ENCODE measurements around the gene ARFGAP2.

Gene ARFGAP2

GRCh38 chr11:47187723-47188122 lies 11.0 kb upstream of the ARFGAP2 start:
- no peak for DNase-seq (ENCODE audit: low read depth in 2 of 3, low spot score in 2 of 3)

- peak in 1 of 3 experiments; percentile 32 for DNase-seq (ENCODE audit: low read depth in 2 of 3, low spot score in 2 of 3)
These were observed 10.3 kb upstream of the ARFGAP2 start for GRCh38 chr11:47186700-47187695.

GRCh38 chr11:47186076-47186699 lies 9.5 kb upstream of the ARFGAP2 start, which contains the start of gene PACSIN3:
Gene PACSIN3, minus strand, starts transcription at chr11:47186434. Its CDS starts 3,707 bp downstream, at chr11:47182727.
- no peak for DNase-seq (ENCODE audit: low read depth in 2 of 3, low spot score in 2 of 3)

GRCh38 chr11:47185305-47186075 lies 8.8 kb upstream of the ARFGAP2 start:
- no peak for DNase-seq (ENCODE audit: low read depth in 2 of 3, low spot score in 2 of 3)

GRCh38 chr11:47184711-47185304 lies 8.1 kb upstream of the ARFGAP2 start:
- no peak for DNase-seq (ENCODE audit: low read depth in 2 of 3, low spot score in 2 of 3)

GRCh38 chr11:47183969-47184368 lies 7.3 kb upstream of the ARFGAP2 start:
- no peak for DNase-seq (ENCODE audit: low read depth in 2 of 3, low spot score in 2 of 3)

- DNase-seq (ENCODE audit: low read depth in 2 of 3, low spot score in 2 of 3) = no peak
These were observed 6.6 kb upstream of the ARFGAP2 start for GRCh38 chr11:47183031-47183856.

- no peak for DNase-seq (ENCODE audit: low read depth in 2 of 3, low spot score in 2 of 3)
These were observed 5.7 kb upstream of the ARFGAP2 start for GRCh38 chr11:47182380-47182779.

GRCh38 chr11:47181271-47181670 lies 4.6 kb upstream of the ARFGAP2 start:
- DNase-seq (ENCODE audit: low read depth in 2 of 3, low spot score in 2 of 3) = no peak

GRCh38 chr11:47180006-47180787 lies 3.5 kb upstream of the ARFGAP2 start:
- DNase-seq (ENCODE audit: low read depth in 2 of 3, low spot score in 2 of 3) = no peak

GRCh38 chr11:47179655-47179991 lies 2.9 kb upstream of the ARFGAP2 start:
- no peak for DNase-seq (ENCODE audit: low read depth in 2 of 3, low spot score in 2 of 3)

GRCh38 chr11:47178737-47179654 lies 2.3 kb upstream of the ARFGAP2 start:
- no peak for DNase-seq (ENCODE audit: low read depth in 2 of 3, low spot score in 2 of 3)

GRCh38 chr11:47178316-47178715 lies 1.6 kb upstream of the ARFGAP2 start:
- no peak for DNase-seq (ENCODE audit: low read depth in 2 of 3, low spot score in 2 of 3)

- no peak for DNase-seq (ENCODE audit: low read depth in 2 of 3, low spot score in 2 of 3)
These were observed 1.2 kb upstream of the ARFGAP2 start for GRCh38 chr11:47177846-47178245.

GRCh38 chr11:47177229-47177845 lies 658 bp upstream of the ARFGAP2 start:
- no peak for DNase-seq (ENCODE audit: low read depth in 2 of 3, low spot score in 2 of 3)

- DNase-seq (ENCODE audit: low read depth in 2 of 3, low spot score in 2 of 3) = no peak
These were observed 842 bp downstream of the ARFGAP2 start for GRCh38 chr11:47175746-47176327.

GRCh38 chr11:47172740-47173336 lies 3.8 kb downstream of the ARFGAP2 start:
- no peak for DNase-seq (ENCODE audit: low read depth in 2 of 3, low spot score in 2 of 3)
